IMR-90 (cell line): ENCODE results near the gene CCDC146.

Source experiments
- BHLHE40 ChIP-seq: fragments of 150-350 bp; IDR thresholded peaks from 2 replicates; pipeline ENCODE4 v1.6.1; 2016; ENCODE audit warnings: mild to moderate bottlenecking, low read depth, low read length
- CEBPB ChIP-seq: IDR thresholded peaks from 2 replicates; pipeline ENCODE4 v1.6.1; 2012; ENCODE audit warnings: low read depth, low read length, improper control_type of control experiment
- CHD1 ChIP-seq: IDR thresholded peaks from 2 replicates; pipeline ENCODE4 v1.6.1; 2012; ENCODE audit warnings: low read depth, low read length, improper control_type of control experiment
- FOS ChIP-seq: fragments of 150-350 bp; IDR thresholded peaks from 2 replicates; pipeline ENCODE4 v1.6.1; 2016; ENCODE audit warnings: low read depth, low read length
- MAFK ChIP-seq: IDR thresholded peaks from 2 replicates; pipeline ENCODE4 v1.6.1; 2012; ENCODE audit warnings: low read depth, low read length, improper control_type of control experiment
- MAZ ChIP-seq: IDR thresholded peaks from 2 replicates; pipeline ENCODE4 v1.6.1; 2012; ENCODE audit warnings: low read depth, mild to moderate bottlenecking, low read length, improper control_type of control experiment, moderate library complexity, borderline replicate concordance
- MXI1 ChIP-seq: IDR thresholded peaks from 2 replicates; pipeline ENCODE4 v1.6.1; 2012; ENCODE audit warnings: low read depth, mild to moderate bottlenecking, low read length, moderate library complexity, borderline replicate concordance
- POLR2A ChIP-seq: IDR thresholded peaks from 2 replicates; pipeline ENCODE4 v1.6.1; 2012; ENCODE audit warnings: mild to moderate bottlenecking, low read depth, low read length
- RAD21 ChIP-seq: IDR thresholded peaks from 2 replicates; pipeline ENCODE4 v1.6.1; 2012; ENCODE audit warnings: low read length, improper control_type of control experiment
- RCOR1 ChIP-seq: IDR thresholded peaks from 2 replicates; pipeline ENCODE4 v1.6.1; 2012; ENCODE audit warnings: mild to moderate bottlenecking, low read length, improper control_type of control experiment; ENCODE audit not compliant: insufficient replicate concordance
- RFX5 ChIP-seq: IDR thresholded peaks from 2 replicates; pipeline ENCODE4 v1.8.0; 2012; ENCODE audit warnings: low read depth, mild to moderate bottlenecking, low read length, moderate library complexity
- TF ChIP-seq, protein P1 (sequence below): conservative IDR thresholded peaks from 2 replicates; pipeline ENCODE4 v1.5.1; 2012; ENCODE audit warnings: mild to moderate bottlenecking, low read depth, low read length, improper control_type of control experiment
- TF ChIP-seq, protein P2 (sequence below): fragments of 150-350 bp; IDR thresholded peaks from 2 replicates; pipeline ENCODE4 v1.6.1; 2017; ENCODE audit warnings: mild to moderate bottlenecking, antibody characterized with exemption, low read length, low read depth

DNA sequence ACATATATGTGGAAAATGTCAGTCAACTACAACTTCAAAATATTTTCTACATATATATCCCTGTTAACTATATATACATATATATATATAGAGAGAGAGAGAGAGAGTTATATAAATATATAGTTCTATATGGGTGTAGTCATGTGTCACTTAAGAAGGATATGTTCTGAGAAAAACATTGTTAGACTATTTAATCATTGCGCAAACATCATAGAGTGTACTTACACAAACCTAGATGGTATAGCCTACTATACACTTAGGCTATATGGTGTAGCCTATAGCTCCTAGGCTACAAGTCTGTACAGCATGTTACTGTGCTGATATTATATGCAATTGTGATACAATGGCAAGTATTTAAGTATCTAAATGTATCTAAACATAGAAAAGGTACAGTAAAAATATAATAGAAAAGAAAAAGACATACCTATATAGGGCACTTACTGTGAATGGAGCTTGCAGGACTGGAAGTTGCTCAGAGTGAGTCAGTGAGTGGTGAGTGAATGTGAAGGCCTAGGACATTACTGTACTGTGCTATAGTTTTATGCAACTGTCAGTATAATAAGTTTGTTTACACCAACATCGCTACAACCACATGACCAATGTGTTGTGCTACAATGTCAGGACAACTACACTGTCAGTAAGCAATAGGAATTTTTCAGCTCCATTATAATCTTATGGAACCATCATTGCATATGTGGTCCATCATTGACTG lies 95.2 kb downstream of the CCDC146 start:
- TF ChIP-seq RFX5, result no peak
- no peak for TF ChIP-seq POLR2A
- TF ChIP-seq, protein P1, sequence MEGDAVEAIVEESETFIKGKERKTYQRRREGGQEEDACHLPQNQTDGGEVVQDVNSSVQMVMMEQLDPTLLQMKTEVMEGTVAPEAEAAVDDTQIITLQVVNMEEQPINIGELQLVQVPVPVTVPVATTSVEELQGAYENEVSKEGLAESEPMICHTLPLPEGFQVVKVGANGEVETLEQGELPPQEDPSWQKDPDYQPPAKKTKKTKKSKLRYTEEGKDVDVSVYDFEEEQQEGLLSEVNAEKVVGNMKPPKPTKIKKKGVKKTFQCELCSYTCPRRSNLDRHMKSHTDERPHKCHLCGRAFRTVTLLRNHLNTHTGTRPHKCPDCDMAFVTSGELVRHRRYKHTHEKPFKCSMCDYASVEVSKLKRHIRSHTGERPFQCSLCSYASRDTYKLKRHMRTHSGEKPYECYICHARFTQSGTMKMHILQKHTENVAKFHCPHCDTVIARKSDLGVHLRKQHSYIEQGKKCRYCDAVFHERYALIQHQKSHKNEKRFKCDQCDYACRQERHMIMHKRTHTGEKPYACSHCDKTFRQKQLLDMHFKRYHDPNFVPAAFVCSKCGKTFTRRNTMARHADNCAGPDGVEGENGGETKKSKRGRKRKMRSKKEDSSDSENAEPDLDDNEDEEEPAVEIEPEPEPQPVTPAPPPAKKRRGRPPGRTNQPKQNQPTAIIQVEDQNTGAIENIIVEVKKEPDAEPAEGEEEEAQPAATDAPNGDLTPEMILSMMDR, result no peak
- no peak for TF ChIP-seq MXI1
- no peak for TF ChIP-seq MAZ
- no peak for TF ChIP-seq MAFK
- TF ChIP-seq CHD1, result no peak
- no peak for TF ChIP-seq RAD21
- TF ChIP-seq CEBPB, result peak; percentile 50; the same call in 1 of the 2 replicates
- no peak for TF ChIP-seq BHLHE40
- no peak for TF ChIP-seq RCOR1
- TF ChIP-seq, protein P2, sequence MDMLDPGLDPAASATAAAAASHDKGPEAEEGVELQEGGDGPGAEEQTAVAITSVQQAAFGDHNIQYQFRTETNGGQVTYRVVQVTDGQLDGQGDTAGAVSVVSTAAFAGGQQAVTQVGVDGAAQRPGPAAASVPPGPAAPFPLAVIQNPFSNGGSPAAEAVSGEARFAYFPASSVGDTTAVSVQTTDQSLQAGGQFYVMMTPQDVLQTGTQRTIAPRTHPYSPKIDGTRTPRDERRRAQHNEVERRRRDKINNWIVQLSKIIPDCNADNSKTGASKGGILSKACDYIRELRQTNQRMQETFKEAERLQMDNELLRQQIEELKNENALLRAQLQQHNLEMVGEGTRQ, result peak; percentile 23; the same call in 1 of the 2 replicates
- TF ChIP-seq FOS, result no peak
